ENCODE data around the gene TMEM182.

The TMEM182 gene, protein sequence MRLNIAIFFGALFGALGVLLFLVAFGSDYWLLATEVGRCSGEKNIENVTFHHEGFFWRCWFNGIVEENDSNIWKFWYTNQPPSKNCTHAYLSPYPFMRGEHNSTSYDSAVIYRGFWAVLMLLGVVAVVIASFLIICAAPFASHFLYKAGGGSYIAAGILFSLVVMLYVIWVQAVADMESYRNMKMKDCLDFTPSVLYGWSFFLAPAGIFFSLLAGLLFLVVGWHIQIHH

GRCh38 chr2:102761763-102762162 is at the start of gene TMEM182:
Gene TMEM182 (plus strand): TSS chr2:102762031. CDS start chr2:102762218, 187 bp downstream.
- DNase-seq (ENCODE audit: low spot score) (no peak), FAIRE-seq (no peak)

- DNase-seq (ENCODE audit: low spot score) (no peak), FAIRE-seq (no peak)
Observed at GRCh38 chr2:102717308-102718018, 44.4 kb upstream of the TMEM182 start.

DNA sequence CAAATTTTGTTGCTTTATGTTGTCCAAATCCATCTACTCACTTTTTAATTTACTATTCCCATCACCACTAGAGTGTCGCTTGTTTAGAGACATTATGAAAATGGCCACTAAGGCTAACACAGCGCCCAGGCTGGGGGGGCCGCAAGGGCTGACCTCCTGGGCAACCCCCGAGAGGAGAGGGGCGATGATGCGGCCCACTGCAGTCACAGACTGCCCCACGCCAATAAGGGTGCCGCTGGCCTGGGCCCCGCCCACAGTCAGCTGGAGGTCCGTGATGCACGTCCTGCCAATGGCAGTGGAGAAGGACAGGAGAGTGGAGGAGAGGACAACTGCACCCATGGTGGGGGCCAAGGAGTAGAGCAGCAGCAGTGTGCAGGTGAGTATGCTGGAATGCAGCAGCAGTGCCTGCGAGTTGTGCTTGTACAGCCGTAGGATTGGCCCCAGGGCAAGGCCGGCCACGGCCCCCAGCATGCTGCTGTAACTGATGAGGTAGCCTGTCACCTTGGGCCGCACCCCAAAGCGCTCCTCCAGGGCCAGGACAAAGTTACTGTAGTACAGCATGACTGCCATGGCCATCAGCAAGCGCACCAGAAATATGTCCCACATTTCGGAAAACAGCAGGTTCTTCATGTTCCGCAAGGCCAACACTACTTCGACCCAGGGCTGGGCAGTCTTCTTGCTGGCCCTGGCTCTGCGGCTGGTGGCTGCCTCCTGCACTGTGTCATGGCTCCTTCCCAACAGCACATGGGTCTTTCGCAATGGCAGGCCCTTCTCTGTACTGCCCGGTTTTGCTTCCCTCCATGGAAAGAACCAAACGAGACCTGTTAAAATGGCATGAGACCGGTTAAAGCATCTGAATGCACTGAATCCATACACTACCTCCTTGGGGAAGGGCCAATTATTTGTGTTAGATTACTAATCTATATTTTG is 43.2 kb upstream of the TMEM182 start:
- FAIRE-seq (peak; percentile 56), DNase-seq (ENCODE audit: low spot score) (no peak)

DNA sequence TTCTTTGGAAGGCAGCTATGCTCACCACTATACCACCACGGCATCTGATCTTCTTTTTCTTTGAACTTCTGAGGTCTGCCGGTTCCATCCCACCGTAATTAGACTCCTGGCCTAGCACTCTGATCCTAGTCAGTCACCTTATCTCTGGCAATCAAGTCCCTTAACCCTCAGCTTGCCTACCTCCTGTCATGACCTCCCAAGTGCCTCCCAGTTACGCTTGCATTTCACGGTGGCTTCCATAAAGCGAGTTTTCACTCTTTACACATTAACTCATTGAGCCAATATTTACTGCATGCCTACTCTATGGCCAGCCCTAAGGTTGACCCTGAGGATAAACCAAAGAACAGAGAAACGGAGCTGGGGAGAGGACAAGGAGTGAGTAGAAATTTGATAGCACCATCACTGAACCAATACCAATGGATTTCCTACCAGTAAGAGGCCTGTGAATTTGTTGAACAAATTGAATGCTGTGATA is 37.8 kb upstream of the TMEM182 start:
- no peak for DNase-seq (ENCODE audit: low spot score)
- no peak for FAIRE-seq

GRCh38 chr2:102724553-102724952 is 37.3 kb upstream of the TMEM182 start:
- FAIRE-seq: no peak

GRCh38 chr2:102726128-102727087 is 35.4 kb upstream of the TMEM182 start:
- DNase-seq (ENCODE audit: low spot score) (no peak), FAIRE-seq (no peak)

More at GRCh38 chr2:102724553-102724952, 37.3 kb upstream of the TMEM182 start:
- no peak for DNase-seq (ENCODE audit: low spot score)

GRCh38 chr2:102735416-102736109 is 26.3 kb upstream of the TMEM182 start:
- DNase-seq (ENCODE audit: low spot score) (peak; percentile 13), FAIRE-seq (peak; percentile 63)

GRCh38 chr2:102736110-102736409 is 25.8 kb upstream of the TMEM182 start:
- peak; percentile 50 for FAIRE-seq
- DNase-seq (ENCODE audit: low spot score): peak; percentile 65

DNA sequence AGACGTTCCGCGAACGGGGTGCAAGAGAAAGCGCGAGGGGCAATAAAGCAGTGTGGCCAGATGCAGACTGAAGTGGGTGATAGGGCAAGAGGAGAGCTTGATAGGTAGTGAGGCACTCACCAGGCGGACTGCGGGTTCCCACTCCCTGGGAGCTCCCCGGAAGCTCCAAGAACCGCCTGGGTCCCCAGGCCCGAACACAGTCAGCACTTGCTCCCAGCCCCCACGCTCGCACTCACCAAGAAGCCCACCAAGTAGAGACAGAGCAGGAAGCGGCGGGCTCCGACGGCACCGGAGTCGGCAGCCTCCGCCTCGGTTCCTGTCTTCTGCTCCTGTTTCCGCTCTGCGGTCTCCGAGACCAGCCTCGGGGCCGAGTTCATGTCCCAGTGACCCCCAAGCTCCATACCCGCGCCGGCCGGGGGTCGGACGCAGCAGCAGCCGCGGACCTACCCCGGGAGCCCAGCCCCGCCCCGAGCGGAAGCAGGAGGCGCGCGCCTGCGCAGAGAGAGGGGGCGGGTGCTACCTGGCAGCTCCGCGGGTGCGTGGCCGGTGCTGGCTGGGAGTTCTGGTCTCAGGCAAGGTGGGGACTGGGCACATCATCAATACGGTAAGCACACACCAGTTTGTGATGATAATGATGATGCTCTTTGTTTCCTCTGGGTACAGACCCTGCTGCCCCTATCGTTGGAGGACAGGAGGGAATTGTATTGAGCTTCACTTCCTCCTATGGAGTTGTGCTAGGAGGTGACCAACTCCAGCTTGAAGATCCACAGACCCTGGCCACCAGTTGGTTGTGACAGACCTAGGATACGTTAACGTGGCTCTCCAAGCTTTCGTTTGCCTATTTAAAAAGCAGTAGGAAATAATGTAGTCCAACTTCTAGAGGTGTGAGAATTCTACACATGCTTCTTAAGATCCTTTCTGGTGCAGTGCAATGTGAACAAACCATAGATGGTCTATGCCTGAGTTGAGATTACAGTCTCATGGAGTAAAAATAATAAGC is 25.1 kb upstream of the TMEM182 start:
- DNase-seq (ENCODE audit: low spot score): peak; percentile 94
- peak; percentile 86 for FAIRE-seq

- DNase-seq (ENCODE audit: low spot score) (no peak), FAIRE-seq (no peak)
Observed at GRCh38 chr2:102737431-102737830, 24.4 kb upstream of the TMEM182 start.

DNA sequence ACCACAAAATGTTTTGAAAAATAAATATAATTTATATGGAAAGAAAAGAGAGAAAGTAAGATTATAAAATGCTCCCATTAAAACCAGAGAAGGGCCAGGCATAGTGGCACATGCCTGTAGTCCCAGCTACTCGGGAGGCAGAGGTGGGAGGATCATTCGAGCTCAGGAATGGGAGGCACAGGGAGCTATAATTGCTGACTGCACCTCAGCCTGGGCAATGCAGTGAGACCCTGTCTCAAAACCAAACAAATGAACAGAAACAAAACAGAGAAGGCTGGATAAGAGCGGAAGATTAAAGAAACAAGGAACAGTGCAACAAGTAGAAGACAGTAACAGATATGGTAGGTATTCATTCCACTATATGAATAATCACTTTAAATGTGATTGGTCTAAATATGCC is 18.6 kb upstream of the TMEM182 start:
- no peak for FAIRE-seq
- DNase-seq (ENCODE audit: low spot score): no peak

GRCh38 chr2:102748107-102748506 is 13.7 kb upstream of the TMEM182 start:
- no peak for DNase-seq (ENCODE audit: low spot score)
- FAIRE-seq: no peak

GRCh38 chr2:102749938-102750337 is 11.9 kb upstream of the TMEM182 start:
- no peak for FAIRE-seq
- no peak for DNase-seq (ENCODE audit: low spot score)

- DNase-seq (ENCODE audit: low spot score) (peak; percentile 45), FAIRE-seq (no peak)
Observed at GRCh38 chr2:102753563-102754159, 8.2 kb upstream of the TMEM182 start.

GRCh38 chr2:102754456-102755145 is 7.2 kb upstream of the TMEM182 start:
- no peak for DNase-seq (ENCODE audit: low spot score)
- FAIRE-seq: no peak

GRCh38 chr2:102755284-102755683 is 6.5 kb upstream of the TMEM182 start:
- FAIRE-seq (no peak), DNase-seq (ENCODE audit: low spot score) (no peak)

DNA sequence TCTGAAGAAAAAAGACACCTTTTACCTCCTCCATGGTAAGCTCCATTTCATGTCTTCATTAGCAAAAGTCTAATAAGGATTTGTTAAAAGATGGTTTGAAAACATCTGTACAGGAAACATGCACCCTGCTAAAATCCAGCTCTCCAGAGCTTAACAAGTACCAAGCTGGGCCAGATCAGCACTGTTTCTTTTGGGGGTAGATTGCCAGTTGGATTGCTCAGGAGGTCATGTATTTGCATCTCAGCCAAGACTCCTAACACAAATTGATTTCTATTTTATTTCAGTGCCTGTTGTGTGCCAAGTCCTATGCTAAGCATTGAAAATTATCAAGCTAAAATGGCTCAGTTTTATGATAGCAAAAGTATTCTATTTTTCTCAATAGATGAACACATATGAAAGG is 3.4 kb upstream of the TMEM182 start:
- no peak for FAIRE-seq
- no peak for DNase-seq (ENCODE audit: low spot score)

DNA sequence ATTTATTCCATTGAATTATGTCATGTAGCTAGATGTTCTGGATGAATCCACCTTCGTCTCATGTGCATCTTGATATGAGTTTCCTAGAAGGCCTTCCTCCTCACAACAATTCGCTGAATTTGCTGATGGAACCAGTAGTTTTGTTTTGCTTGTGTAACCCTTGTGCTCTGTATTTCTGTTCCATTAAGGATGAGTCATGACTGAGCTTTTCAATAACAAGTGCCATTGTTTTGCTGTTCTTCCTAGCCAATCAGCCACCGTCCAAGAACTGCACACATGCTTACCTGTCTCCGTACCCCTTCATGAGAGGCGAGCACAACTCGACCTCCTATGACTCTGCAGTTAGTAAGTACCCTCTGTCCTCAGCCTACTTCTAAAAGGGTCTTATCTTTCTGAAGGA is 2.3 kb downstream of the TMEM182 start:
- FAIRE-seq (no peak), DNase-seq (ENCODE audit: low spot score) (no peak)
